SK-N-SH (cell line): ENCODE data around the gene RBBP8NL. TPM values are rescaled to one million over a fixed set of nuclear protein-coding genes. Genes with fewer than 3 reads are reported as not detected.

Source experiments
- CTCF ChIA-PET: fragments of 300-600, 350-600 bp; formaldehyde crosslinking; extraction: SDS; loops from one replicate; lab custom pipeline; 2021; lab: Yijun Ruan, JAX
- POLR2A ChIA-PET: fragments of 350-600 bp; sonication (Branson Sonifier 250); formaldehyde crosslinking; extraction: SDS; loops from one replicate; lab custom pipeline; 2020; ENCODE audit warnings: antibody characterized with exemption, inconsistent platforms; lab: Yijun Ruan, JAX
- DNase-seq: peaks from one replicate; pipeline ENCODE4 v3.0.0; 2012
- H2AFZ ChIP-seq: fragments of 200-600 bp; sonication (generic); 2 replicates; pipeline ENCODE4 v1.8.1; 2016; ENCODE audit warnings: antibody characterized with exemption, mild to moderate bottlenecking, low read depth
- H3F3A ChIP-seq: fragments of 200-600 bp; sonication (generic); replicated peaks from 2 replicates; pipeline ENCODE3; 2016; ENCODE audit warnings: antibody characterized with exemption, mild to moderate bottlenecking; ENCODE audit not compliant: insufficient read depth
- H3K27ac ChIP-seq, 2 experiments: fragments of 200-500 bp in 1 of 2; fragments of 200-600 bp in 1 of 2; sonication (Bioruptor generic) in 1 of 2; sonication (generic), shearing (Covaris generic) in 1 of 2; 2 replicates each; pipeline versions ENCODE4 v1.5.1 to v1.6.1; 2014 to 2016; ENCODE audit warnings: low read depth in 2 of 2, inconsistent platforms in 1 of 2, low read length in 1 of 2, mild to moderate bottlenecking in 1 of 2, mixed read lengths in 1 of 2
- H3K27me3 ChIP-seq: fragments of 200-600 bp; sonication (generic), shearing (Covaris generic); 2 replicates; pipeline ENCODE4 v1.6.1; 2016; ENCODE audit warnings: mixed run types; ENCODE audit not compliant: insufficient read depth
- H3K36me3 ChIP-seq, 2 experiments: fragments of 200-500 bp in 1 of 2; fragments of 200-600 bp in 1 of 2; sonication (Bioruptor generic) in 1 of 2; sonication (generic) in 1 of 2; replicated peaks in 1 of 2; 2 replicates each; pipeline versions ENCODE3 to v1.5.1; 2014 to 2016; ENCODE audit warnings: low read length in 1 of 2, mild to moderate bottlenecking in 1 of 2; ENCODE audit not compliant: insufficient read depth in 2 of 2, control insufficient read depth in 1 of 2
- H3K4me1 ChIP-seq, 2 experiments: fragments of 200-500 bp in 1 of 2; fragments of 200-600 bp in 1 of 2; sonication (Bioruptor generic) in 1 of 2; sonication (generic), shearing (Covaris generic) in 1 of 2; 2 replicates each; pipeline versions ENCODE4 v1.5.1 to v1.6.1; 2014 to 2016; ENCODE audit warnings: low read depth in 1 of 2, low read length in 1 of 2, mixed run types in 1 of 2; ENCODE audit not compliant: insufficient read depth in 2 of 2, control insufficient read depth in 1 of 2
- H3K4me2 ChIP-seq: fragments of 200-600 bp; sonication (generic), shearing (Covaris generic); 2 replicates; pipeline ENCODE4 v1.6.1; 2017; ENCODE audit warnings: mixed run types
- H3K4me3 ChIP-seq, 2 experiments: fragments of 200-500 bp in 1 of 2; fragments of 200-600 bp in 1 of 2; sonication (Bioruptor generic) in 1 of 2; sonication (generic), shearing (Covaris generic) in 1 of 2; 2 replicates each; pipeline versions ENCODE4 v1.5.1 to v1.8.1; 2014 to 2016; ENCODE audit warnings: low read depth in 2 of 2, inconsistent platforms in 1 of 2, low read length in 1 of 2, mild to moderate bottlenecking in 1 of 2, mixed read lengths in 1 of 2, moderate library complexity in 1 of 2
- H3K79me2 ChIP-seq: fragments of 200-600 bp; sonication (generic); 2 replicates; pipeline ENCODE4 v1.8.1; 2017; ENCODE audit warnings: mild to moderate bottlenecking; ENCODE audit not compliant: insufficient read depth
- H3K9ac ChIP-seq: fragments of 200-600 bp; sonication (generic); 2 replicates; pipeline ENCODE4 v1.6.1; 2017; ENCODE audit warnings: mixed run types
- H3K9me2 ChIP-seq: fragments of 200-600 bp; sonication (generic); 2 replicates; pipeline ENCODE4 v1.6.1; 2017; ENCODE audit warnings: mixed run types
- H3K9me3 ChIP-seq: fragments of 200-600 bp; sonication (generic); 2 replicates; pipeline ENCODE4 v1.6.1; 2017; ENCODE audit warnings: mixed run types, mild to moderate bottlenecking, moderate library complexity
- H4K20me1 ChIP-seq: fragments of 200-600 bp; sonication (generic); 2 replicates; pipeline ENCODE4 v1.6.1; 2017; ENCODE audit warnings: mild to moderate bottlenecking, mixed run types; ENCODE audit not compliant: insufficient read depth
- CTCF ChIP-seq: fragments of 200-600 bp; sonication (generic); IDR thresholded peaks from 2 replicates; pipeline ENCODE4 v1.6.1; 2017; ENCODE audit warnings: antibody characterized with exemption, mild to moderate bottlenecking, moderate library complexity
- EP300 ChIP-seq, 2 experiments: IDR thresholded peaks; 2 replicates each; pipeline versions ENCODE4 v1.4.0 to v1.6.1; 2012; ENCODE audit warnings: borderline replicate concordance in 1 of 2, low read depth in 1 of 2, low read length in 1 of 2
- FOXJ3 ChIP-seq: sonication (generic); formaldehyde crosslinking; IDR thresholded peaks from 2 replicates; pipeline ENCODE4 v1.5.1; 2020; ENCODE audit warnings: mild to moderate bottlenecking, missing genetic modification reagents
- GATA2 ChIP-seq: sonication (generic); formaldehyde crosslinking; IDR thresholded peaks from 2 replicates; pipeline ENCODE4 v1.5.0; 2020; ENCODE audit warnings: mild to moderate bottlenecking, missing genetic modification reagents
- JUND ChIP-seq: IDR thresholded peaks from 2 replicates; pipeline ENCODE4 v1.4.0; 2012
- NRF1 ChIP-seq: IDR thresholded peaks from 2 replicates; pipeline ENCODE4 v1.6.1; 2012; ENCODE audit warnings: low read depth, mild to moderate bottlenecking, low read length
- POLR2AphosphoS5 ChIP-seq: IDR thresholded peaks from 2 replicates; pipeline ENCODE4 v1.6.1; 2012; ENCODE audit warnings: low read depth, low read length
- RFX5 ChIP-seq: IDR thresholded peaks from 2 replicates; pipeline ENCODE4 v1.6.1; 2012; ENCODE audit warnings: mild to moderate bottlenecking, improper control_type of control experiment, low read length
- TCF12 ChIP-seq: IDR thresholded peaks from 2 replicates; pipeline ENCODE4 v1.4.0; 2012
- TEAD4 ChIP-seq: IDR thresholded peaks from 2 replicates; pipeline ENCODE4 v1.4.0; 2012; ENCODE audit warnings: mild to moderate bottlenecking, borderline replicate concordance; ENCODE audit not compliant: insufficient read depth
- USF1 ChIP-seq: IDR thresholded peaks from 2 replicates; pipeline ENCODE4 v1.4.0; 2012; ENCODE audit warnings: low read depth, borderline replicate concordance
- WGBS: methylation state at CpG from one replicate; pipeline ENCODE4 v1.1.6; 2017; ENCODE audit warnings: low lambda C conversion rate; 5-methylcytosine and 5-hydroxymethylcytosine counted together
- polyA plus RNA-seq, 3 experiments: library from polyadenylated mRNA; depleted of rRNA; stranded (reverse); fragments of >200 nt; gene quantifications; 2 replicates each; pipeline ENCODE4 v1.2.3, GENCODE V29; 2012

Gene RBBP8NL
- polyA plus RNA-seq, 1 of the 3 experiments (the other 2 are of a cell fraction): not detected

GRCh38 chr20:62475027-62475771 lies 47.9 kb upstream of the RBBP8NL start (continued):
- TF ChIP-seq CTCF (no peak), POLR2AphosphoS5 (no peak)

- H3K4me2 ChIP-seq: no peak overlapping the region
- TF ChIP-seq JUND: no peak
- no peak for TF ChIP-seq POLR2AphosphoS5
- TF ChIP-seq USF1: no peak
- TF ChIP-seq TCF12: no peak
- no peak for TF ChIP-seq EP300 (IDR thresholded peaks at IDR 0.05; ENCODE audit: borderline replicate concordance in 1 of 2, low read depth in 1 of 2, low read length in 1 of 2)
- no peak for TF ChIP-seq CTCF
- no peak for TF ChIP-seq GATA2 (CRISPR knock-in tag)
- no peak for TF ChIP-seq TEAD4
- no peak for TF ChIP-seq RFX5
- no peak for TF ChIP-seq FOXJ3 (CRISPR knock-in tag)
- no peak for TF ChIP-seq NRF1
- CTCF ChIA-PET: interaction anchor here (1.3 kb wide), 1 partner anchor 65 kb away, joined by 3 read pairs; no protein-coding TSS in a partner anchor
Observed at GRCh38 chr20:62474604-62475026, 47.3 kb upstream of the RBBP8NL start.

More at GRCh38 chr20:62474604-62475026, 47.3 kb upstream of the RBBP8NL start:
- Histone ChIP-seq H3K4me3 (no peak overlapping the region), H3K4me1 (no peaks in the 10 kb centered on the region; a peak in 1 of 4 replicates), H4K20me1 (no peaks in the 10 kb centered on the region), H3K9me3 (no peaks in the 10 kb centered on the region), H3F3A (no peaks in the 10 kb centered on the region), H3K27me3 (peaks cover 59% of the 10 kb centered on the region), H3K79me2 (no peaks in the 10 kb centered on the region), H3K9ac (no peak overlapping the region), H2AFZ (no peak overlapping the region), H3K9me2 (no peaks in the 10 kb centered on the region), H3K36me3 (no peaks in the 10 kb centered on the region), H3K27ac (no peak overlapping the region)
- no peak for DNase-seq
- POLR2A ChIA-PET: no interaction called here
- WGBS: 40% methylated on average over 12 of the region's 25 CpGs
